ENCODE results near the gene ARHGEF7.

The ARHGEF7 gene

DNA sequence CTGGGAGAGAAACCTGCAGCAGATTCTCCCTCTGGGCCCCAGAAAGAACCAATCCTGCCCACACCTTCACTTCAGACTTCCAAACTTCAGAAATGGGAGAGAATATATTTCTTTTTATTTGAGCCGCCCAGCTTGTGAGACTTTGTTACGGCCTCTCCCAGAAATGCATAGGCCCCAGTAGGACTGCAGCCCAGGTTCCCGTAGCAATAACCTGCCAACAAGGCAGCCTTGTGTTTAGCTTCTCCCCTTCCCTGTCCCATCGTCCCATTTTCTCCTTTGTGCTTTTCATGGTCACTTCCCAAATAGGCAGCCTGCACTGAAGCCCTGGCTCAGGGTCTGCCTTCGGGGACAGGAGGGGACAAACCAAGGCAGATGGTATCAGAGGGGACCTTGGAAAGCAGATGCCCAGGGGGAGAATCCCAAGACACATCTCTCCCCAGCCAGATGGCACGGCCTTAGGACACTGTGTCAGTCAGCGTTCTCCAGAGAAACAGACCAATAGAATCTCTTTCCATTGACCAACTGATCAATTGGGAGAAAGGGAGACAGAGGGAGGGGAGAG lies 3.7 kb upstream of the ARHGEF7 start:
- Histone ChIP-seq H3K36me3 (ENCODE audit: insufficient read depth, low read length) (no peaks in the 10 kb centered on the region), H3K27me3 (ENCODE audit: control insufficient read depth in 1 of 2, insufficient read depth in 2 of 2, low read length in 2 of 2) (peaks cover 4 to 20% of the 10 kb centered on the region in 2 donors), H3K9ac (ENCODE audit: low read length) (no peak overlapping the region), H3K9me3 (ENCODE audit: low read length) (peaks cover 7% of the 10 kb centered on the region), H3K4me1 (ENCODE audit: insufficient read depth, low read length) (peaks cover 3% of the 10 kb centered on the region), H3K27ac (ENCODE audit: low read depth, low read length) (no peak overlapping the region), H3K4me3 (ENCODE audit: low read depth in 1 of 2, low read length in 2 of 2) (no peak overlapping the region)

DNA sequence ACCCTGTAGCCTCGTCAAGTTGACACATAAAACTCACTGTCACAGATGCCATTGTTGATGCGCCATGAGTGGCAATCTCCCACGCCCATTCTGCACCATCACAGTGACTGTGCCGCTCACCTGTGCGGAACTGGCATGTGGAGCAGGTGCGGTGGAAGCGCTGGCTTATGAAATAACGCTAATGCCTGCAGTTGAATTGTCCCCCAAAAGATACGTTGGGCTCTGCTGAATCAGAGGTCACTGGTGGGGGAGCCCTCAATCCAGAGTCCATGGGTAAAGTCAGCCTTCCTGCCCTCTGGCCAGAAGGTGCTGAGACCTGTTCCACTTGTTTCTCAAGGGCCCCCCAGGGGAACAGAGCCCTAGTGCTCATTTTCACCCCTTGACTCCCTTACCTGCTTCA lies 2.9 kb upstream of the ARHGEF7 start:
- Histone ChIP-seq H3K4me1 (ENCODE audit: insufficient read depth, low read length) (peaks cover 3% of the 10 kb centered on the region), H3K4me3 (ENCODE audit: low read depth in 1 of 2, low read length in 2 of 2) (no peak overlapping the region), H3K27me3 (ENCODE audit: control insufficient read depth in 1 of 2, insufficient read depth in 2 of 2, low read length in 2 of 2) (peaks cover 9 to 27% of the 10 kb centered on the region in 2 donors), H3K9me3 (ENCODE audit: low read length) (peaks cover 7% of the 10 kb centered on the region), H3K9ac (ENCODE audit: low read length) (no peak overlapping the region), H3K36me3 (ENCODE audit: insufficient read depth, low read length) (no peaks in the 10 kb centered on the region), H3K27ac (ENCODE audit: low read depth, low read length) (no peak overlapping the region)

- peak overlapping the region; percentile 41 to 58 for H3K4me3 ChIP-seq (ENCODE audit: low read depth in 1 of 2, low read length in 2 of 2)
- H3K9me3 ChIP-seq (ENCODE audit: low read length): peaks cover 7% of the 10 kb centered on the region
- H3K9ac ChIP-seq (ENCODE audit: low read length): no peak overlapping the region
- peaks cover 17 to 44% of the 10 kb centered on the region in 2 donors for H3K27me3 ChIP-seq (ENCODE audit: control insufficient read depth in 1 of 2, insufficient read depth in 2 of 2, low read length in 2 of 2)
- peaks cover 3% of the 10 kb centered on the region for H3K4me1 ChIP-seq (ENCODE audit: insufficient read depth, low read length)
- H3K36me3 ChIP-seq (ENCODE audit: insufficient read depth, low read length): no peaks in the 10 kb centered on the region
- H3K27ac ChIP-seq (ENCODE audit: low read depth, low read length): no peak overlapping the region
These were observed 599 bp upstream of the ARHGEF7 start for GRCh38 chr13:111114362-111115060.

GRCh38 chr13:111115965-111116521 lies 933 bp downstream of the ARHGEF7 start:
- no peaks in the 10 kb centered on the region for H3K36me3 ChIP-seq (ENCODE audit: insufficient read depth, low read length)
- H3K4me3 ChIP-seq (ENCODE audit: low read depth in 1 of 2, low read length in 2 of 2): peak overlapping the region; percentile 14 to 58
- H3K4me1 ChIP-seq (ENCODE audit: insufficient read depth, low read length): peaks cover 3% of the 10 kb centered on the region
- H3K9ac ChIP-seq (ENCODE audit: low read length): no peak overlapping the region
- H3K27ac ChIP-seq (ENCODE audit: low read depth, low read length): no peak overlapping the region
- H3K27me3 ChIP-seq (ENCODE audit: control insufficient read depth in 1 of 2, insufficient read depth in 2 of 2, low read length in 2 of 2): peaks cover 17 to 44% of the 10 kb centered on the region in 2 donors
- no peaks in the 10 kb centered on the region for H3K9me3 ChIP-seq (ENCODE audit: low read length)

DNA sequence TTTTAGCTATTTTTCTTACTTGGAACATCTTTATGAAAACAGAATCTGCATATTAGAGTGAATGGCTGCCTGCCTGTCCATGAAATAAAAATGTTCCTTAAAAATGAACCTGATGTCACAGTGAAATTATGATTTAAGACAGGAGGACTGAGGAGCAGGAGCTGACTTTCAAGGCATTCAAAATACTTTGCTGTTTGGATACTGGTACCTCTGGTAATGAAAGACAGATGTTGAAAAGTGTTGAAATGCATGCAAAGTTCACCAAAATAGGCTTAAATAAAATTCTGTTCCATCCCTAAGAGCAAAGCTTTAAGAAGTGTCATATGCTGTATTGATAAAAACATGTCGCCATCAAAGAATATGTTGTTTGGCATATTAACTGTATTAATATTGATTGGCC lies 1.7 kb downstream of the ARHGEF7 start:
- peaks cover 17 to 44% of the 10 kb centered on the region in 2 donors for H3K27me3 ChIP-seq (ENCODE audit: control insufficient read depth in 1 of 2, insufficient read depth in 2 of 2, low read length in 2 of 2)
- no peak overlapping the region for H3K4me3 ChIP-seq (ENCODE audit: low read depth in 1 of 2, low read length in 2 of 2)
- no peaks in the 10 kb centered on the region for H3K9me3 ChIP-seq (ENCODE audit: low read length)
- H3K9ac ChIP-seq (ENCODE audit: low read length): no peak overlapping the region
- H3K27ac ChIP-seq (ENCODE audit: low read depth, low read length): no peak overlapping the region
- no peaks in the 10 kb centered on the region for H3K36me3 ChIP-seq (ENCODE audit: insufficient read depth, low read length)
- peaks cover 3% of the 10 kb centered on the region for H3K4me1 ChIP-seq (ENCODE audit: insufficient read depth, low read length)

DNA sequence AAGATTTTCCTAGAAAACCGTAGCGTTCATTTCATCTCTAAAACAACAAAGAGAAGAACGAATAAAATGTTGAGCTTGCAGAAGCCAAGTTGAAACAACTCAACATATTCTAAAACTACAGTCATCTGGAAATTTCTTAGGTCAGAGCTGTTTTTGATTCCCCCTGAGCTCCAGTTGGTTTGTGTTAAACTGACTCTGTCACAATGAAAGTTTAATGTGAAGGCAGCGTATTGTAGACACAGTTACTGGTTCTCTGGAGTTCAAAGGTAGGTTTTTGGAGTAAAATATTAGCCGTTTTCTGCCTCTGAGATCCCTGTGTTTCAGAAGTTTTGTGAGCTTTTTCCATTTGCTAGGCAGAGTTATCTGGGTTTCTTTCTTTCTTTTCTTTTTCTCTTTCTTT lies 2.2 kb downstream of the ARHGEF7 start:
- no peak overlapping the region for H3K27ac ChIP-seq (ENCODE audit: low read depth, low read length)

DNA sequence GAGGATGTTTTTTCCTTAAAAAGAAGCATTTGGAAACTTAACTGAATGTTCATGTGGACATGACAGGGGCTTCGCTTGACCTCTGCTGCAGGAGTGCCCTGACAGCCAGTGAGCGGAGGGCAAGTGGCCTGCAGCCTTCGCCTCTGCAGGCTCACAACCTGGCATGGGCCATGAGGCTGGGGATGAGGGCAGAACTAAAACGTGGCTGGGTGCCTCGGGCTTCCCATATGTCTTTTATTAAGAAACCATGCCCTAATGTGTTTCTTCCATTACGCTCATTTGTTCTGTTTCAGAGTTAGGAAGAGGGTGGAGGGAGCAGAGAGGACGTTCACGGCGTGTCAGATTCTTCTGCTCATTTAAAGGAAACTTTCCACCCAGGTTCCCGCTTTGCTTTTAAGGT lies 2.9 kb downstream of the ARHGEF7 start:
- H3K27ac ChIP-seq (ENCODE audit: low read depth, low read length): no peak overlapping the region
- peaks cover 3% of the 10 kb centered on the region for H3K4me1 ChIP-seq (ENCODE audit: insufficient read depth, low read length)
- no peak overlapping the region for H3K4me3 ChIP-seq (ENCODE audit: low read depth in 1 of 2, low read length in 2 of 2)
- H3K27me3 ChIP-seq (ENCODE audit: control insufficient read depth in 1 of 2, insufficient read depth in 2 of 2, low read length in 2 of 2): peaks cover 17 to 44% of the 10 kb centered on the region in 2 donors
- H3K36me3 ChIP-seq (ENCODE audit: insufficient read depth, low read length): no peaks in the 10 kb centered on the region
- H3K9ac ChIP-seq (ENCODE audit: low read length): no peak overlapping the region
- no peaks in the 10 kb centered on the region for H3K9me3 ChIP-seq (ENCODE audit: low read length)

More for the DNA sequence above, 2.2 kb downstream of the ARHGEF7 start:
- no peaks in the 10 kb centered on the region for H3K36me3 ChIP-seq (ENCODE audit: insufficient read depth, low read length)
- peaks cover 3% of the 10 kb centered on the region for H3K4me1 ChIP-seq (ENCODE audit: insufficient read depth, low read length)
- H3K9me3 ChIP-seq (ENCODE audit: low read length): no peaks in the 10 kb centered on the region
- H3K9ac ChIP-seq (ENCODE audit: low read length): no peak overlapping the region
- H3K4me3 ChIP-seq (ENCODE audit: low read depth in 1 of 2, low read length in 2 of 2): no peak overlapping the region
- H3K27me3 ChIP-seq (ENCODE audit: control insufficient read depth in 1 of 2, insufficient read depth in 2 of 2, low read length in 2 of 2): peaks cover 17 to 44% of the 10 kb centered on the region in 2 donors

DNA sequence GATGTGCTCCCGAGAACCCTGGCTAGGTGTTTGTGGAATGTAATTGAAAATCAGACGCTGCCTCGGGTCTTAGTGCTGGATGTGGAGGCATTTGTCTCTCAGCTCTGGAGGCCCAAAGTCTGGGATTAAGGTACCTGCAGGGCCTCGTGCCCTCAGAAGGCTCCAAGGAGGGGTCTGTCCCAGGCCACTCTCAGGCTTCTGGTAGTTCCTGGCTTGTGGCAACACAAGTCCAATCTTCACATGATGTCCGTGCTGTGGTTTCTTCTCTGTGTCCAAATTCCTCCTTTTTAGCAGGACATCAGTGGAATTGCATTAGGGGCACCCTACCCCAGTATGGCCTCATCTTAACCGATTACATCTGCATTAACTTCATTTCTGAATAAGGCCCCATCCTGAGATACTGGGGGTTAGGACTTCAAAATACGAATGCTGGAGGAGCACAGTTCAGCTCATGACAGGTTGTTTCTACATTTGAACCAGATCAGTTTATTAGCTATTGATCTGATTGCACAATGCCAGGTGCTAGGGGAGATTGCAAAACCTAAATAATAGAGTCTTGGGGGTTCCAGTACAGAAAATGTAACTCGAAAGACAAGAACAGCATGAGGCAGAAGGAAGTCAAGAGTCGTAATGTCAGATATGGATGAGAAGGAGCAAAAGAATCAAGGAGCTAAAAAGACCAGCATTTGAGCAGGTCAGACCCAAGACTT lies 3.9 kb downstream of the ARHGEF7 start:
- Histone ChIP-seq H3K27ac (ENCODE audit: low read depth, low read length) (no peak overlapping the region), H3K27me3 (ENCODE audit: control insufficient read depth in 1 of 2, insufficient read depth in 2 of 2, low read length in 2 of 2) (peaks cover 17 to 37% of the 10 kb centered on the region in 2 donors), H3K4me1 (ENCODE audit: insufficient read depth, low read length) (peaks cover 3% of the 10 kb centered on the region), H3K9ac (ENCODE audit: low read length) (no peak overlapping the region), H3K9me3 (ENCODE audit: low read length) (no peaks in the 10 kb centered on the region), H3K36me3 (ENCODE audit: insufficient read depth, low read length) (no peaks in the 10 kb centered on the region), H3K4me3 (ENCODE audit: low read depth in 1 of 2, low read length in 2 of 2) (no peak overlapping the region)

GRCh38 chr13:111119966-111120365 lies 4.9 kb downstream of the ARHGEF7 start:
- Histone ChIP-seq H3K27ac (ENCODE audit: low read depth, low read length) (no peak overlapping the region), H3K9me3 (ENCODE audit: low read length) (no peaks in the 10 kb centered on the region), H3K4me1 (ENCODE audit: insufficient read depth, low read length) (peaks cover 3% of the 10 kb centered on the region), H3K36me3 (ENCODE audit: insufficient read depth, low read length) (no peaks in the 10 kb centered on the region), H3K27me3 (ENCODE audit: control insufficient read depth in 1 of 2, insufficient read depth in 2 of 2, low read length in 2 of 2) (peaks cover 17 to 29% of the 10 kb centered on the region in 2 donors), H3K4me3 (ENCODE audit: low read depth in 1 of 2, low read length in 2 of 2) (no peak overlapping the region), H3K9ac (ENCODE audit: low read length) (no peak overlapping the region)

GRCh38 chr13:111120422-111120821 lies 5.3 kb downstream of the ARHGEF7 start:
- Histone ChIP-seq H3K9me3 (ENCODE audit: low read length) (no peaks in the 10 kb centered on the region), H3K27ac (ENCODE audit: low read depth, low read length) (no peak overlapping the region), H3K4me1 (ENCODE audit: insufficient read depth, low read length) (peaks cover 3% of the 10 kb centered on the region), H3K4me3 (ENCODE audit: low read depth in 1 of 2, low read length in 2 of 2) (no peak overlapping the region), H3K36me3 (ENCODE audit: insufficient read depth, low read length) (no peaks in the 10 kb centered on the region), H3K9ac (ENCODE audit: low read length) (no peak overlapping the region), H3K27me3 (ENCODE audit: control insufficient read depth in 1 of 2, insufficient read depth in 2 of 2, low read length in 2 of 2) (peaks cover 17 to 29% of the 10 kb centered on the region in 2 donors)

DNA sequence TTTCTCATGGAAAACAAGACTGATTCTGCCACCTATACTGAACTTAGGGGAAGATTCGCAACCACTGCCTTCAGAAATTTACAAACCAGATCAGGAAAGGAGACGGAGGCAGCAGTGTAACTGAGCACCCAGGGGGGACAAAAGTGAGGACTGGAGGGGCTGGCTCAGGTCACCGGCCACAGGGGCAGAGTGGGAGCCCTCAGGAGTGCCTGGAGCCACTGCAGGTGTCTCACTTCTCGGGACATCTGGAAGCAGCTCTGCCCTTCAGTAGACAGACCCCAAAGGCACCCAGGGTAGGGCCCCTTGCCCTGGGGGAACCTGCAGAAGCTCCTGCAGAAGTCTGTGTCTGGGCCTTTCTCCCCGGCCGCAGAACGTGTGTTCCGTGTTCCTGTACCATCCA lies 5.8 kb downstream of the ARHGEF7 start:
- Histone ChIP-seq H3K4me3 (ENCODE audit: low read depth in 1 of 2, low read length in 2 of 2) (no peak overlapping the region), H3K27me3 (ENCODE audit: control insufficient read depth in 1 of 2, insufficient read depth in 2 of 2, low read length in 2 of 2) (peaks cover 17 to 29% of the 10 kb centered on the region in 2 donors), H3K36me3 (ENCODE audit: insufficient read depth, low read length) (no peaks in the 10 kb centered on the region), H3K4me1 (ENCODE audit: insufficient read depth, low read length) (peaks cover 3% of the 10 kb centered on the region), H3K9ac (ENCODE audit: low read length) (no peak overlapping the region), H3K9me3 (ENCODE audit: low read length) (no peaks in the 10 kb centered on the region), H3K27ac (ENCODE audit: low read depth, low read length) (no peak overlapping the region)

Measured in muscle layer of colon (tissue), 2 donors.